SK-N-SH (cell line): ENCODE data around the gene XIRP2. TPM values are rescaled to one million over a fixed set of nuclear protein-coding genes. Genes with fewer than 3 reads are reported as not detected.
A peak's percentile ranks its signal among the peaks of the same experiment; 100 is the strongest.

ENCODE experiments used
- CTCF ChIA-PET: fragments of 300-600, 350-600 bp; formaldehyde crosslinking; extraction: SDS; loops from one replicate; lab custom pipeline; 2021; lab: Yijun Ruan, JAX
- POLR2A ChIA-PET: fragments of 350-600 bp; sonication (Branson Sonifier 250); formaldehyde crosslinking; extraction: SDS; loops from one replicate; lab custom pipeline; 2020; ENCODE audit warnings: antibody characterized with exemption, inconsistent platforms; lab: Yijun Ruan, JAX
- DNase-seq: peaks from one replicate; pipeline ENCODE4 v3.0.0; 2012
- H2AFZ ChIP-seq: fragments of 200-600 bp; sonication (generic); 2 replicates; pipeline ENCODE4 v1.8.1; 2016; ENCODE audit warnings: antibody characterized with exemption, mild to moderate bottlenecking, low read depth
- H3F3A ChIP-seq: fragments of 200-600 bp; sonication (generic); replicated peaks from 2 replicates; pipeline ENCODE3; 2016; ENCODE audit warnings: antibody characterized with exemption, mild to moderate bottlenecking; ENCODE audit not compliant: insufficient read depth
- H3K27ac ChIP-seq, 2 experiments: fragments of 200-500 bp in 1 of 2; fragments of 200-600 bp in 1 of 2; sonication (Bioruptor generic) in 1 of 2; sonication (generic), shearing (Covaris generic) in 1 of 2; 2 replicates each; pipeline versions ENCODE4 v1.5.1 to v1.6.1; 2014 to 2016; ENCODE audit warnings: low read depth in 2 of 2, inconsistent platforms in 1 of 2, low read length in 1 of 2, mild to moderate bottlenecking in 1 of 2, mixed read lengths in 1 of 2
- H3K27me3 ChIP-seq: fragments of 200-600 bp; sonication (generic), shearing (Covaris generic); 2 replicates; pipeline ENCODE4 v1.6.1; 2016; ENCODE audit warnings: mixed run types; ENCODE audit not compliant: insufficient read depth
- H3K36me3 ChIP-seq, 2 experiments: fragments of 200-500 bp in 1 of 2; fragments of 200-600 bp in 1 of 2; sonication (Bioruptor generic) in 1 of 2; sonication (generic) in 1 of 2; replicated peaks in 1 of 2; 2 replicates each; pipeline versions ENCODE3 to v1.5.1; 2014 to 2016; ENCODE audit warnings: low read length in 1 of 2, mild to moderate bottlenecking in 1 of 2; ENCODE audit not compliant: insufficient read depth in 2 of 2, control insufficient read depth in 1 of 2
- H3K4me1 ChIP-seq, 2 experiments: fragments of 200-500 bp in 1 of 2; fragments of 200-600 bp in 1 of 2; sonication (Bioruptor generic) in 1 of 2; sonication (generic), shearing (Covaris generic) in 1 of 2; 2 replicates each; pipeline versions ENCODE4 v1.5.1 to v1.6.1; 2014 to 2016; ENCODE audit warnings: low read depth in 1 of 2, low read length in 1 of 2, mixed run types in 1 of 2; ENCODE audit not compliant: insufficient read depth in 2 of 2, control insufficient read depth in 1 of 2
- H3K4me2 ChIP-seq: fragments of 200-600 bp; sonication (generic), shearing (Covaris generic); 2 replicates; pipeline ENCODE4 v1.6.1; 2017; ENCODE audit warnings: mixed run types
- H3K4me3 ChIP-seq, 2 experiments: fragments of 200-500 bp in 1 of 2; fragments of 200-600 bp in 1 of 2; sonication (Bioruptor generic) in 1 of 2; sonication (generic), shearing (Covaris generic) in 1 of 2; 2 replicates each; pipeline versions ENCODE4 v1.5.1 to v1.8.1; 2014 to 2016; ENCODE audit warnings: low read depth in 2 of 2, inconsistent platforms in 1 of 2, low read length in 1 of 2, mild to moderate bottlenecking in 1 of 2, mixed read lengths in 1 of 2, moderate library complexity in 1 of 2
- H3K79me2 ChIP-seq: fragments of 200-600 bp; sonication (generic); 2 replicates; pipeline ENCODE4 v1.8.1; 2017; ENCODE audit warnings: mild to moderate bottlenecking; ENCODE audit not compliant: insufficient read depth
- H3K9ac ChIP-seq: fragments of 200-600 bp; sonication (generic); 2 replicates; pipeline ENCODE4 v1.6.1; 2017; ENCODE audit warnings: mixed run types
- H3K9me2 ChIP-seq: fragments of 200-600 bp; sonication (generic); 2 replicates; pipeline ENCODE4 v1.6.1; 2017; ENCODE audit warnings: mixed run types
- H3K9me3 ChIP-seq: fragments of 200-600 bp; sonication (generic); 2 replicates; pipeline ENCODE4 v1.6.1; 2017; ENCODE audit warnings: mixed run types, mild to moderate bottlenecking, moderate library complexity
- H4K20me1 ChIP-seq: fragments of 200-600 bp; sonication (generic); 2 replicates; pipeline ENCODE4 v1.6.1; 2017; ENCODE audit warnings: mild to moderate bottlenecking, mixed run types; ENCODE audit not compliant: insufficient read depth
- FOXJ3 ChIP-seq: sonication (generic); formaldehyde crosslinking; IDR thresholded peaks from 2 replicates; pipeline ENCODE4 v1.5.1; 2020; ENCODE audit warnings: mild to moderate bottlenecking, missing genetic modification reagents
- FOXM1 ChIP-seq: IDR thresholded peaks from 2 replicates; pipeline ENCODE4 v1.4.0; 2012; ENCODE audit warnings: low read depth, mild to moderate bottlenecking
- GABPA ChIP-seq: IDR thresholded peaks from 2 replicates; pipeline ENCODE4 v1.4.0; 2012; ENCODE audit warnings: low read depth, mild to moderate bottlenecking
- GATA2 ChIP-seq: sonication (generic); formaldehyde crosslinking; IDR thresholded peaks from 2 replicates; pipeline ENCODE4 v1.5.0; 2020; ENCODE audit warnings: mild to moderate bottlenecking, missing genetic modification reagents
- RAD21 ChIP-seq: IDR thresholded peaks from 2 replicates; pipeline ENCODE4 v1.6.1; 2012; ENCODE audit warnings: mild to moderate bottlenecking, low read length
- SMC3 ChIP-seq: IDR thresholded peaks from 2 replicates; pipeline ENCODE4 v1.6.1; 2012; ENCODE audit warnings: low read depth, low read length, improper control_type of control experiment
- TCF12 ChIP-seq: IDR thresholded peaks from 2 replicates; pipeline ENCODE4 v1.4.0; 2012
- TEAD4 ChIP-seq: IDR thresholded peaks from 2 replicates; pipeline ENCODE4 v1.4.0; 2012; ENCODE audit warnings: mild to moderate bottlenecking, borderline replicate concordance; ENCODE audit not compliant: insufficient read depth
- YY1 ChIP-seq: IDR thresholded peaks from 2 replicates; pipeline ENCODE4 v1.4.0; 2012; ENCODE audit warnings: low read depth, mild to moderate bottlenecking
- WGBS: methylation state at CpG from one replicate; pipeline ENCODE4 v1.1.6; 2017; ENCODE audit warnings: low lambda C conversion rate; 5-methylcytosine and 5-hydroxymethylcytosine counted together
- polyA plus RNA-seq, 3 experiments: library from polyadenylated mRNA; depleted of rRNA; stranded (reverse); fragments of >200 nt; gene quantifications; 2 replicates each; pipeline ENCODE4 v1.2.3, GENCODE V29; 2012
- TF ChIP-seq, protein P1 (sequence below): IDR thresholded peaks from 2 replicates; pipeline ENCODE4 v1.4.0; 2012; ENCODE audit warnings: low read depth, borderline replicate concordance
- TF ChIP-seq, protein P2 (sequence below): IDR thresholded peaks from 2 replicates; pipeline ENCODE4; 2012
- TF ChIP-seq, protein P3 (sequence below): fragments of 200-600 bp; sonication (generic); IDR thresholded peaks from 2 replicates; pipeline ENCODE4 v1.6.1; 2017; ENCODE audit warnings: antibody characterized with exemption, mild to moderate bottlenecking, moderate library complexity

XIRP2 gene
- polyA plus RNA-seq, 1 of the 3 experiments (the other 2 are of a cell fraction), result 0.02 TPM

- TF ChIP-seq SMC3 (no peak), TEAD4 (no peak), GABPA (no peak), FOXM1 (no peak), TCF12 (no peak), YY1 (no peak), GATA2 (no peak), FOXJ3 (CRISPR knock-in tag) (no peak)
- TF ChIP-seq, protein P1, sequence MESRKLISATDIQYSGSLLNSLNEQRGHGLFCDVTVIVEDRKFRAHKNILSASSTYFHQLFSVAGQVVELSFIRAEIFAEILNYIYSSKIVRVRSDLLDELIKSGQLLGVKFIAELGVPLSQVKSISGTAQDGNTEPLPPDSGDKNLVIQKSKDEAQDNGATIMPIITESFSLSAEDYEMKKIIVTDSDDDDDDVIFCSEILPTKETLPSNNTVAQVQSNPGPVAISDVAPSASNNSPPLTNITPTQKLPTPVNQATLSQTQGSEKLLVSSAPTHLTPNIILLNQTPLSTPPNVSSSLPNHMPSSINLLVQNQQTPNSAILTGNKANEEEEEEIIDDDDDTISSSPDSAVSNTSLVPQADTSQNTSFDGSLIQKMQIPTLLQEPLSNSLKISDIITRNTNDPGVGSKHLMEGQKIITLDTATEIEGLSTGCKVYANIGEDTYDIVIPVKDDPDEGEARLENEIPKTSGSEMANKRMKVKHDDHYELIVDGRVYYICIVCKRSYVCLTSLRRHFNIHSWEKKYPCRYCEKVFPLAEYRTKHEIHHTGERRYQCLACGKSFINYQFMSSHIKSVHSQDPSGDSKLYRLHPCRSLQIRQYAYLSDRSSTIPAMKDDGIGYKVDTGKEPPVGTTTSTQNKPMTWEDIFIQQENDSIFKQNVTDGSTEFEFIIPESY, result no peak
- no peak overlapping the region for H3K27ac ChIP-seq
- no peaks in the 10 kb centered on the region for H4K20me1 ChIP-seq
- H3F3A ChIP-seq, result no peaks in the 10 kb centered on the region
- H3K4me2 ChIP-seq, result no peak overlapping the region
- POLR2A ChIA-PET, result no interaction called here
- CTCF ChIA-PET, result interaction anchor here (1.0 to 1.3 kb wide), 2 partner anchors 15 to 587 kb away, joined by 3 to 5 read pairs; no protein-coding TSS in a partner anchor
- H3K9me3 ChIP-seq, result no peaks in the 10 kb centered on the region
- WGBS, result 74% methylated on average over 3 of the region's 3 CpGs
- H2AFZ ChIP-seq, result no peak overlapping the region
- no peaks in the 10 kb centered on the region for H3K79me2 ChIP-seq
- H3K27me3 ChIP-seq, result no peaks in the 10 kb centered on the region
- H3K36me3 ChIP-seq, result no peaks in the 10 kb centered on the region
- H3K9ac ChIP-seq, result no peak overlapping the region
- no peak for DNase-seq
- no peaks in the 10 kb centered on the region for H3K9me2 ChIP-seq
- peaks cover 0 to 3% of the 10 kb centered on the region in 2 experiments; a peak in 2 of 4 replicates for H3K4me1 ChIP-seq
- no peak overlapping the region for H3K4me3 ChIP-seq
These were observed 237.9 kb downstream of the XIRP2 start for GRCh38 chr2:167126165-167126564.

DNA sequence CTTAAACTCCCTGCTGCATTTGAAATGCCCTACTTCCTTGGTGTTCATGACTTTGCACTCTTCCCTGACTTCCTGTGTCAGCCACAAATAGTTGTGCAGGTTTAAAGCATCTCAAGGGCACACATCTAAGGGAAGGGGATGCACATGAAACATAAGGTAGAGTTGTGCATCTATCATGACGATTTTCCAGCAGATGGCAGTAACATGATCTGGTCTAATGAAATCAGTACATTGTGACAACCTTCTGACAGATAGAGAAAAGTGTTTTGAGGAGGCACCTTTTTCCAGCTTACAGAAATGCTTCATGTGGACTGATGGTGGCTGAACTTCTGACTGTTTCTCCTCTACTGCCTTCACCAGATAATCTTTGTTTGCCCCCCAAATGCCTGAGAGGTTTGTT is 238.9 kb downstream of the XIRP2 start:
- Histone ChIP-seq H3K36me3 (no peaks in the 10 kb centered on the region), H3K4me2 (no peak overlapping the region), H2AFZ (no peak overlapping the region), H3K4me3 (no peak overlapping the region), H3K9me3 (no peaks in the 10 kb centered on the region), H4K20me1 (no peaks in the 10 kb centered on the region), H3F3A (no peaks in the 10 kb centered on the region), H3K27me3 (no peaks in the 10 kb centered on the region), H3K79me2 (no peaks in the 10 kb centered on the region), H3K27ac (no peak overlapping the region), H3K9ac (no peak overlapping the region), H3K9me2 (no peaks in the 10 kb centered on the region), H3K4me1 (peaks cover 0 to 3% of the 10 kb centered on the region in 2 experiments; a peak in 2 of 4 replicates)
- TF ChIP-seq, protein P2, sequence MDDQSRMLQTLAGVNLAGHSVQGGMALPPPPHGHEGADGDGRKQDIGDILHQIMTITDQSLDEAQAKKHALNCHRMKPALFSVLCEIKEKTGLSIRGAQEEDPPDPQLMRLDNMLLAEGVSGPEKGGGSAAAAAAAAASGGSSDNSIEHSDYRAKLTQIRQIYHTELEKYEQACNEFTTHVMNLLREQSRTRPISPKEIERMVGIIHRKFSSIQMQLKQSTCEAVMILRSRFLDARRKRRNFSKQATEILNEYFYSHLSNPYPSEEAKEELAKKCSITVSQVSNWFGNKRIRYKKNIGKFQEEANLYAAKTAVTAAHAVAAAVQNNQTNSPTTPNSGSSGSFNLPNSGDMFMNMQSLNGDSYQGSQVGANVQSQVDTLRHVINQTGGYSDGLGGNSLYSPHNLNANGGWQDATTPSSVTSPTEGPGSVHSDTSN, result no peak
- peak; percentile 47 for TF ChIP-seq RAD21
- peak; percentile 45 for TF ChIP-seq SMC3
- TF ChIP-seq, protein P3, sequence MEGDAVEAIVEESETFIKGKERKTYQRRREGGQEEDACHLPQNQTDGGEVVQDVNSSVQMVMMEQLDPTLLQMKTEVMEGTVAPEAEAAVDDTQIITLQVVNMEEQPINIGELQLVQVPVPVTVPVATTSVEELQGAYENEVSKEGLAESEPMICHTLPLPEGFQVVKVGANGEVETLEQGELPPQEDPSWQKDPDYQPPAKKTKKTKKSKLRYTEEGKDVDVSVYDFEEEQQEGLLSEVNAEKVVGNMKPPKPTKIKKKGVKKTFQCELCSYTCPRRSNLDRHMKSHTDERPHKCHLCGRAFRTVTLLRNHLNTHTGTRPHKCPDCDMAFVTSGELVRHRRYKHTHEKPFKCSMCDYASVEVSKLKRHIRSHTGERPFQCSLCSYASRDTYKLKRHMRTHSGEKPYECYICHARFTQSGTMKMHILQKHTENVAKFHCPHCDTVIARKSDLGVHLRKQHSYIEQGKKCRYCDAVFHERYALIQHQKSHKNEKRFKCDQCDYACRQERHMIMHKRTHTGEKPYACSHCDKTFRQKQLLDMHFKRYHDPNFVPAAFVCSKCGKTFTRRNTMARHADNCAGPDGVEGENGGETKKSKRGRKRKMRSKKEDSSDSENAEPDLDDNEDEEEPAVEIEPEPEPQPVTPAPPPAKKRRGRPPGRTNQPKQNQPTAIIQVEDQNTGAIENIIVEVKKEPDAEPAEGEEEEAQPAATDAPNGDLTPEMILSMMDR, result peak; percentile 39
- WGBS, result 0% methylated on average over 1 of the region's 1 CpG
- no peak for DNase-seq
- POLR2A ChIA-PET, result no interaction called here
- CTCF ChIA-PET, result interaction anchor here (1.0 kb wide), 1 partner anchor 24 kb away, joined by 3 read pairs; no protein-coding TSS in a partner anchor
